Endothelial cell of umbilical vein (primary cell): Measurements from ENCODE around the gene PRR19. TPM values are rescaled to one million over a fixed set of nuclear protein-coding genes. Genes with fewer than 3 reads are reported as not detected.
A peak's percentile ranks its signal among the peaks of the same experiment; 100 is the strongest.

Source experiments
- BruUV-seq: library from RNA; stranded (reverse); fragments of 400-500 nt; replicated peaks from 2 replicates; lab custom pipeline; 2021; lab: Mats Ljungman, UMichigan
- CTCF ChIA-PET: fragments of 300-600, 350-600 bp; sonication (Branson Sonifier 250); formaldehyde crosslinking; loops from one replicate; lab custom pipeline; 2021; ENCODE audit warnings: antibody characterized with exemption, inconsistent platforms; lab: Charles Lee
- POLR2A ChIA-PET: fragments of 300-600, 350-600 bp; sonication (Branson Sonifier 250); formaldehyde crosslinking; loops from one replicate; lab custom pipeline; 2021; ENCODE audit warnings: antibody characterized with exemption, inconsistent platforms; lab: Charles Lee
- DNase-seq: peaks from one replicate; pipeline ENCODE4 v3.0.0-alpha.2; 2011; ENCODE audit warnings: low read depth, low spot score
- FAIRE-seq: peaks from 2 replicates; lab custom pipeline; 2011; peaks lifted over from hg19 to GRCh38; lab: Jason Lieb, UNC
- H2AFZ ChIP-seq: 2 replicates; pipeline ENCODE4 v1.6.0; 2012; ENCODE audit warnings: low read depth, low read length, control low read depth, inconsistent platforms
- H3K27ac ChIP-seq: 2 replicates; pipeline ENCODE4 v1.5.1; 2011; ENCODE audit warnings: low read depth, mild to moderate bottlenecking, control low read depth, low read length, moderate library complexity; ENCODE audit not compliant: insufficient read depth
- H3K27me3 ChIP-seq, 2 experiments: 2 replicates each; pipeline versions ENCODE4 v1.6.0 to v1.6.1; 2011; ENCODE audit warnings: low read length in 2 of 2, mixed read lengths in 1 of 2; ENCODE audit not compliant: control insufficient read depth in 2 of 2, insufficient read depth in 2 of 2
- H3K36me3 ChIP-seq, 2 experiments: 2 replicates in 1 of 2; 3 replicates in 1 of 2; pipeline ENCODE4 v1.5.1; 2011; ENCODE audit warnings: low read length in 2 of 2, mild to moderate bottlenecking in 1 of 2, moderate library complexity in 1 of 2; ENCODE audit not compliant: control insufficient read depth in 2 of 2, insufficient read depth in 2 of 2; ENCODE audit errors: extremely low read depth in 1 of 2
- H3K4me1 ChIP-seq: 3 replicates; pipeline ENCODE4 v1.5.1; 2011; ENCODE audit warnings: mild to moderate bottlenecking, low read length; ENCODE audit not compliant: control insufficient read depth, insufficient read depth; ENCODE audit errors: extremely low read depth
- H3K4me2 ChIP-seq: 2 replicates; pipeline ENCODE4 v1.6.1; 2011; ENCODE audit warnings: low read length, control low read depth, mixed read lengths; ENCODE audit not compliant: insufficient read depth
- H3K4me3 ChIP-seq, 3 experiments: fragments of 200-600 bp in 1 of 3; sonication (generic), shearing (Covaris generic) in 1 of 3; replicated peaks in 1 of 3; 2 replicates each; pipeline ENCODE4 v1.5.1; 2011 to 2016; ENCODE audit warnings: control low read depth in 3 of 3, low read length in 3 of 3, mild to moderate bottlenecking in 2 of 3, inconsistent platforms in 1 of 3, low read depth in 1 of 3, moderate library complexity in 1 of 3; ENCODE audit not compliant: insufficient read depth in 1 of 3
- H3K79me2 ChIP-seq: 2 replicates; pipeline ENCODE4 v1.6.0; 2012; ENCODE audit warnings: low read length, inconsistent platforms; ENCODE audit not compliant: control insufficient read depth, insufficient read depth
- H3K9ac ChIP-seq: replicated peaks from 2 replicates; pipeline ENCODE3; 2011; ENCODE audit warnings: low read length, control low read depth; ENCODE audit not compliant: insufficient read depth; ENCODE audit errors: extremely low read depth
- H3K9me1 ChIP-seq: replicated peaks from 3 replicates; pipeline ENCODE4 v1.6.0; 2011; ENCODE audit warnings: mild to moderate bottlenecking, low read length; ENCODE audit not compliant: control insufficient read depth, insufficient read depth; ENCODE audit errors: extremely low read depth
- H3K9me3 ChIP-seq: replicated peaks from 2 replicates; pipeline ENCODE4 v1.5.1; 2012; ENCODE audit warnings: low read length, inconsistent platforms; ENCODE audit not compliant: control insufficient read depth, insufficient read depth
- H4K20me1 ChIP-seq: replicated peaks from 2 replicates; pipeline ENCODE3; 2011; ENCODE audit warnings: mild to moderate bottlenecking, low read length; ENCODE audit not compliant: control insufficient read depth, insufficient read depth; ENCODE audit errors: extremely low read depth
- EZH2 ChIP-seq: IDR thresholded peaks from 2 replicates; pipeline ENCODE4 v1.6.1; 2012; ENCODE audit warnings: borderline replicate concordance, low read depth, mild to moderate bottlenecking, moderate library complexity, low read length, inconsistent platforms; ENCODE audit not compliant: severe bottlenecking
- FOS ChIP-seq: IDR thresholded peaks from 2 replicates; pipeline ENCODE4 v1.6.1; 2011; ENCODE audit warnings: mild to moderate bottlenecking, low read length, moderate library complexity, borderline replicate concordance; ENCODE audit not compliant: insufficient read depth
- GATA2 ChIP-seq: IDR thresholded peaks from 2 replicates; pipeline ENCODE4 v1.7.0; 2011; ENCODE audit warnings: low read depth, mild to moderate bottlenecking, moderate library complexity, mixed read lengths, low read length; ENCODE audit not compliant: insufficient read length, insufficient read depth
- JUN ChIP-seq: IDR thresholded peaks from 2 replicates; pipeline ENCODE4 v1.6.1; 2011; ENCODE audit warnings: borderline replicate concordance, low read depth; ENCODE audit not compliant: insufficient read length, insufficient read depth
- MYC ChIP-seq: IDR thresholded peaks from one replicate; pipeline ENCODE4 v1.6.1; 2011; ENCODE audit warnings: mild to moderate bottlenecking, low read depth, low read length
- POLR2A ChIP-seq: IDR thresholded peaks from 2 replicates; pipeline ENCODE4 v1.6.1; 2012; ENCODE audit warnings: low read depth, mild to moderate bottlenecking, control low read depth, low read length
- POLR2AphosphoS5 ChIP-seq: IDR thresholded peaks from 2 replicates; pipeline ENCODE4 v1.6.1; 2012; ENCODE audit warnings: low read depth, mild to moderate bottlenecking, control low read depth, low read length, moderate library complexity; ENCODE audit not compliant: insufficient read depth
- dilution Hi-C: fragments of 300-500 bp; cut with MboI; formaldehyde crosslinking; loops from one replicate; pipeline ENCODE4 v1.15.0; 2019; ENCODE audit warnings: low sequenced_read_pairs; ENCODE audit not compliant: extremely low pct_ligation_motif_present
- intact Hi-C: fragments of 100-400 bp; cut with micrococcal nuclease; formaldehyde crosslinking; loops from one replicate; pipeline ENCODE4 v1.10.0; 2022
- polyA plus RNA-seq, 4 experiments: library from polyadenylated mRNA; depleted of rRNA in 3 of 4; stranded (reverse) in 3 of 4; unstranded in 1 of 4; fragments of >200 nt; gene quantifications; 2 replicates each; pipeline versions ENCODE4 v1.2.1 to v1.2.3, GENCODE V29; 2011 to 2012; ENCODE audit warnings: missing spikeins in 1 of 4
- total RNA-seq: library from RNA; stranded (reverse); gene quantifications from 2 replicates; pipeline ENCODE4 v1.2.3, GENCODE V29; 2021
- TF ChIP-seq, protein P1 (sequence below), 2 donors: IDR thresholded peaks; 1 replicate in 1 of 2; 2 replicates in 1 of 2; pipeline ENCODE4 v1.5.1; 2011; ENCODE audit warnings: low read length in 2 of 2, mild to moderate bottlenecking in 2 of 2, moderate library complexity in 2 of 2, control low read depth in 1 of 2, inconsistent platforms in 1 of 2, low read depth in 1 of 2; ENCODE audit not compliant: insufficient read depth in 1 of 2; ENCODE audit errors: extremely low read depth in 1 of 2
- TF ChIP-seq, protein P2 (sequence below): IDR thresholded peaks from 2 replicates; pipeline ENCODE4 v1.6.1; 2011; ENCODE audit not compliant: insufficient read depth, insufficient read length

PRR19 gene
- total and polyA plus RNA-seq, 2 donors (not counting 3 experiments of a cell fraction or from before 2014, with no cell fraction given) = 1.0 to 1.4 TPM

DNA sequence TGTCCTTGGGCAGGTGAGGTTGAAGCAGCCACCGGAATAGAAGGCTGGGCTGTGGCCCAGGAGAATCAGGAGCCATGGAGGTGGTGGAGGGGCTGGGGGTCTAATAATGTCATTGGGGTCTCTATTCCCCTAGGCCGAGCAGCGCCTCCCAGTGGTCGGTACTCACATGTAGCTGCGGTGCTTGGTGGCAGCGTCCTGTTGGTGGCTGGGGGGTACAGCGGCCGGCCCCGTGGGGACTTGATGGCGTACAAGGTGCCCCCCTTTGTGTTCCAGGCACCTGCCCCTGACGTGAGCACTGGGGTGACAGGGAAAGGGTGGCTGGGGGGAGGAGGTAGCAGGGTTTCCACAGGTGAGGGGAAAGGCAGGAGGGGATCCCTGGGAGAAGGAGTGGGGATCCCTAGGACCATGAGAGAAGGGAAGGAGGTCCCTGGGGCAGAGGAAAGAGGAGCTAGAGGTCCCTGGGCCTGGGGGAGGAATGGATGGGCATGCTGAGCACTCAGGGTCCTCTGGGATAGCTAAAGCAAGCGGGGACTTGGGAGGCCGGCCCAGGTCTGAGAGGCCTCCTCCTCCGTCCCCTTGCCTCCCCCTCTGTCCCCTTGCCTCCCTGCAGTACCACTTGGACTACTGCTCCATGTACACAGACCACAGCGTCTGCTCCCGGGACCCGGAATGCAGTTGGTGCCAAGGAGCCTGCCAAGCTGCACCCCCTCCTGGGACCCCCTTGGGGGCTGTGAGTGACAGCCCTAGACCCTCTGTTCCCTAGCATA, 41.6 kb downstream of the PRR19 start:
- H3K27ac ChIP-seq = no peak overlapping the region
- FAIRE-seq (no peak), DNase-seq (no peak)
- no peaks in the 10 kb centered on the region for H4K20me1 ChIP-seq
- no peak overlapping the region for H3K4me2 ChIP-seq
- H3K27me3 ChIP-seq = no peaks in the 10 kb centered on the region
- TF ChIP-seq MYC (no peak), JUN (no peak)
- TF ChIP-seq, protein P1, sequence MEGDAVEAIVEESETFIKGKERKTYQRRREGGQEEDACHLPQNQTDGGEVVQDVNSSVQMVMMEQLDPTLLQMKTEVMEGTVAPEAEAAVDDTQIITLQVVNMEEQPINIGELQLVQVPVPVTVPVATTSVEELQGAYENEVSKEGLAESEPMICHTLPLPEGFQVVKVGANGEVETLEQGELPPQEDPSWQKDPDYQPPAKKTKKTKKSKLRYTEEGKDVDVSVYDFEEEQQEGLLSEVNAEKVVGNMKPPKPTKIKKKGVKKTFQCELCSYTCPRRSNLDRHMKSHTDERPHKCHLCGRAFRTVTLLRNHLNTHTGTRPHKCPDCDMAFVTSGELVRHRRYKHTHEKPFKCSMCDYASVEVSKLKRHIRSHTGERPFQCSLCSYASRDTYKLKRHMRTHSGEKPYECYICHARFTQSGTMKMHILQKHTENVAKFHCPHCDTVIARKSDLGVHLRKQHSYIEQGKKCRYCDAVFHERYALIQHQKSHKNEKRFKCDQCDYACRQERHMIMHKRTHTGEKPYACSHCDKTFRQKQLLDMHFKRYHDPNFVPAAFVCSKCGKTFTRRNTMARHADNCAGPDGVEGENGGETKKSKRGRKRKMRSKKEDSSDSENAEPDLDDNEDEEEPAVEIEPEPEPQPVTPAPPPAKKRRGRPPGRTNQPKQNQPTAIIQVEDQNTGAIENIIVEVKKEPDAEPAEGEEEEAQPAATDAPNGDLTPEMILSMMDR (IDR thresholded peaks at IDR 0.05; ENCODE audit: extremely low read depth in 1 of 2, insufficient read depth in 1 of 2, low read depth in 1 of 2, low read length in 2 of 2) = peak; percentile 9 to 21
- no peaks in the 10 kb centered on the region for H3K9me1 ChIP-seq
- no peaks in the 10 kb centered on the region for H3K4me1 ChIP-seq
- H3K79me2 ChIP-seq = no peaks in the 10 kb centered on the region
- POLR2A ChIA-PET = no interaction called here
- no TSS peak for BruUV-seq
- no peak overlapping the region for H3K4me3 ChIP-seq
- intact Hi-C loops (no loop called here), dilution Hi-C loops (no loop called here)
- H2AFZ ChIP-seq = no peak overlapping the region
- CTCF ChIA-PET = interaction anchor here (1.5 to 1.6 kb wide), 2 partner anchors 11 to 14 kb away, joined by 3 read pairs; no protein-coding TSS in a partner anchor
- H3K9ac ChIP-seq = no peak overlapping the region
- H3K36me3 ChIP-seq = peaks cover 0 to 7% of the 10 kb centered on the region in 2 experiments
- H3K9me3 ChIP-seq = no peaks in the 10 kb centered on the region

DNA sequence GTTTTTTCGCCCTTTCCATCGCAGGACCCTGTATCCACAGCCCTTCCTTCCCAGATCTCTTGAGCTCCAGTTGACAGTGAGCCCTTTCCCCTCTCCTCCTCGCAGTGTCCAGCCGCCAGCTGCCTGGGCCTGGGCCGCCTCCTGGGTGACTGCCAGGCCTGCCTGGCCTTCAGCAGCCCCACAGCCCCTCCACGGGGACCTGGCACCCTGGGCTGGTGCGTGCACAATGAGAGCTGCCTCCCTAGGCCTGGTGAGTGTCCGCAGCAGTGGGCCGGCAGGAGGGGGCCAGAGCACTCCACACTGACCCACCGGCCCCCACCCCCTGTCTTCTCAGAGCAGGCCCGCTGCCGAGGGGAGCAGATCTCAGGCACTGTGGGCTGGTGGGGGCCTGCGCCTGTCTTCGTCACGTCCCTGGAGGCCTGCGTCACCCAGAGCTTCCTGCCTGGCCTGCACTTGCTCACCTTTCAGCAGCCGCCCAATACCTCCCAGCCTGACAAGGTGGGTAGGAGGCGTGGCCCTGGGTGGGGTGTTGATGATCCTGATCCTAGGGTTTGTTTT, 42.5 kb downstream of the PRR19 start:
- no peak overlapping the region for H2AFZ ChIP-seq
- H3K4me2 ChIP-seq = no peak overlapping the region
- no peak for TF ChIP-seq POLR2AphosphoS5
- no peak for TF ChIP-seq GATA2
- TF ChIP-seq, protein P1 (IDR thresholded peaks at IDR 0.05; ENCODE audit: extremely low read depth in 1 of 2, insufficient read depth in 1 of 2, low read depth in 1 of 2, low read length in 2 of 2) = no peak
- no peak for TF ChIP-seq EZH2
- TF ChIP-seq POLR2A = no peak
- TF ChIP-seq FOS = no peak
- no peak for TF ChIP-seq JUN
- TF ChIP-seq MYC = no peak
- TF ChIP-seq, protein P2, sequence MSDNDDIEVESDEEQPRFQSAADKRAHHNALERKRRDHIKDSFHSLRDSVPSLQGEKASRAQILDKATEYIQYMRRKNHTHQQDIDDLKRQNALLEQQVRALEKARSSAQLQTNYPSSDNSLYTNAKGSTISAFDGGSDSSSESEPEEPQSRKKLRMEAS = no peak
- no peak overlapping the region for H3K27ac ChIP-seq
- dilution Hi-C loops = no loop called here
- DNase-seq (no peak), FAIRE-seq (no peak)
- peaks cover 0 to 8% of the 10 kb centered on the region in 2 experiments for H3K36me3 ChIP-seq
- no peaks in the 10 kb centered on the region for H3K9me3 ChIP-seq
- BruUV-seq = no TSS peak
- no peak overlapping the region for H3K9ac ChIP-seq
- ChIA-PET CTCF (no interaction called here), POLR2A (no interaction called here)
- H3K4me1 ChIP-seq = no peaks in the 10 kb centered on the region
- H4K20me1 ChIP-seq = no peaks in the 10 kb centered on the region
- no peaks in the 10 kb centered on the region for H3K27me3 ChIP-seq
- intact Hi-C loops = no loop called here
- no peak overlapping the region for H3K4me3 ChIP-seq
- H3K9me1 ChIP-seq = no peaks in the 10 kb centered on the region
- H3K79me2 ChIP-seq = no peaks in the 10 kb centered on the region
